Testis (tissue), 2 donors: ENCODE results near the gene BCL2L14.

ENCODE experiments used
- CTCF ChIP-seq, 3 experiments: fragments of 450-650 bp in 2 of 3; fragments of 200-600 bp in 1 of 3; sonication (generic) in 1 of 3; IDR thresholded peaks; one replicate each; pipeline ENCODE4 v1.5.1; 2016 to 2019; ENCODE audit warnings: antibody characterized with exemption in 3 of 3, mild to moderate bottlenecking in 2 of 3, moderate library complexity in 1 of 3
- POLR2A ChIP-seq: fragments of 450-650 bp; IDR thresholded peaks from one replicate; pipeline ENCODE4 v1.6.1; 2017; ENCODE audit warnings: antibody characterized with exemption, mild to moderate bottlenecking, moderate library complexity

- TF ChIP-seq CTCF (IDR thresholded peaks at IDR 0.05) = peak; percentile 74 to 91 (median 90)
- no peak for TF ChIP-seq POLR2A
Measured at GRCh38 chr12:12032851-12033797, 37.6 kb upstream of the BCL2L14 start.
